ENCODE results near the gene CCNJ. TPM values are rescaled to one million over a fixed set of nuclear protein-coding genes. Genes with fewer than 3 reads are reported as not detected.

CCNJ gene
- total and polyA plus RNA-seq, 2 of the 13 experiments (the other 11 are each of a cell fraction or from before 2014, with no cell fraction given) = 14.1 to 21.5 TPM

DNA sequence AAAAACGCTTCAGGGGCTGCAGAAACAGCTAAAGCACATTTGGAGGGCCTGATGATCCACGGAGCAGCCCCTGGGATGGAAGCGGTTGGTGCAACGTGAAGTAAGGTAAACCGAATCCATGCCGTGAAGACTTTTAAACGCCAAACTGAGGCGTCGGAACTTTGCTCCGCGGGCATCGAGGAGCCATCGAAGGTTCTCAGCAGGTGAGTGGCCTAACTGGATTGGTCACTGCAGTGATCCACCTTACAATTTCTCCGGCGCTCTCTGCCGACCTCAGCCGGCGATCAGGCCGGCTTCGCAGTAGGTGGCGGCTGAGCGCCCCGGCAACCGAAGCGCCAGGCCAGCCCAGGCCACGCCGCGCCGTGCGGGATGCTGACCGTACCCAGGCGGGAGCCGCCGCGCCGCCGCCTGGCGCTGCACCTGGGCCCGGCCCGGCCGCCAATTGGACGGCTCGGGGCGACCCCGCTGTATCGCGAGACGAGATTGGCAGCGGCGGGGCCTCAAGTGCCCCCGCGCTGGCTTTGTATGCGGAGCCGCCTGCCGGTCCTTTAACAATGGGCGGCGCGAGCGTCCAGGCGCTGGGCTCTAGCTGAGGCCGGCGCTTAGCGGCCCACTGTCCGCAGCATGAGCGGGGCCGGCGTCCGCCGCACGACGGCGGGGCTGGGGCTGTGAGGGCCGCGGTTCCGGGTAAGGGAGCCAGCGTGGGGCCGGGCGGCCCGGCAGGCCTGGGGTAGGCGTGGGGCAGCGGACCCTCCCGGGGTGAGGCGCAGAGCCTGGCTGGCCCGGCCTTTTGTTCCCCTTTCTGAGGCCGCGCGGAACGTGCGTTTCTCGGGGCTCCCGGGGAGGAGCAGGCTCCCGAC, at the start of gene CCNJ (continued):
- TF ChIP-seq, protein P1, sequence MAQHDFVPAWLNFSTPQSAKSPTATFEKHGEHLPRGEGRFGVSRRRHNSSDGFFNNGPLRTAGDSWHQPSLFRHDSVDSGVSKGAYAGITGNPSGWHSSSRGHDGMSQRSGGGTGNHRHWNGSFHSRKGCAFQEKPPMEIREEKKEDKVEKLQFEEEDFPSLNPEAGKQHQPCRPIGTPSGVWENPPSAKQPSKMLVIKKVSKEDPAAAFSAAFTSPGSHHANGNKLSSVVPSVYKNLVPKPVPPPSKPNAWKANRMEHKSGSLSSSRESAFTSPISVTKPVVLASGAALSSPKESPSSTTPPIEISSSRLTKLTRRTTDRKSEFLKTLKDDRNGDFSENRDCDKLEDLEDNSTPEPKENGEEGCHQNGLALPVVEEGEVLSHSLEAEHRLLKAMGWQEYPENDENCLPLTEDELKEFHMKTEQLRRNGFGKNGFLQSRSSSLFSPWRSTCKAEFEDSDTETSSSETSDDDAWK (CRISPR knock-in tag; IDR thresholded peaks at IDR 0.05) = no peak
- TF ChIP-seq GABPA (IDR thresholded peaks at IDR 0.05; ENCODE audit: low read depth, low read length) (no peak), GABPA (CRISPR knock-in tag; IDR thresholded peaks at IDR 0.05; ENCODE audit: low read depth) (no peak), ZNF484 (CRISPR knock-in tag; IDR thresholded peaks at IDR 0.05; ENCODE audit: borderline replicate concordance, low read depth) (no peak), KMT2B (CRISPR knock-in tag; IDR thresholded peaks at IDR 0.05) (peak; percentile 70), ZNF256 (CRISPR knock-in tag; conservative IDR thresholded peaks at IDR 0.05) (peak; percentile 64; the same call in 1 of the 2 replicates), NPAS2 (CRISPR knock-in tag; IDR thresholded peaks at IDR 0.05; ENCODE audit: borderline replicate concordance) (no peak), MEF2D (CRISPR knock-in tag; IDR thresholded peaks at IDR 0.05) (peak; percentile 31; the same call in 1 of the 2 replicates), ZNF589 (CRISPR knock-in tag; conservative IDR thresholded peaks at IDR 0.05) (no peak), SP5 (CRISPR knock-in tag; IDR thresholded peaks at IDR 0.05; ENCODE audit: borderline replicate concordance, low read depth) (no peak), TRIM24 (CRISPR knock-in tag; IDR thresholded peaks at IDR 0.05) (no peak), KDM1A (CRISPR knock-in tag; IDR thresholded peaks at IDR 0.05) (no peak), ZFP90 (CRISPR knock-in tag; IDR thresholded peaks at IDR 0.05; ENCODE audit: borderline replicate concordance) (no peak; the same call in 1 of the 2 replicates), GTF2F1 (IDR thresholded peaks at IDR 0.05; ENCODE audit: low read length) (no peak), ZNF704 (CRISPR knock-in tag; IDR thresholded peaks at IDR 0.05; ENCODE audit: borderline replicate concordance) (peak; percentile 37; the same call in 1 of the 2 replicates), SKIL (CRISPR knock-in tag; IDR thresholded peaks at IDR 0.05; ENCODE audit: borderline replicate concordance) (no peak), ADNP (CRISPR knock-in tag; IDR thresholded peaks at IDR 0.05) (no peak), ZNF335 (CRISPR knock-in tag; IDR thresholded peaks at IDR 0.05) (no peak)
- TF ChIP-seq, protein P2, sequence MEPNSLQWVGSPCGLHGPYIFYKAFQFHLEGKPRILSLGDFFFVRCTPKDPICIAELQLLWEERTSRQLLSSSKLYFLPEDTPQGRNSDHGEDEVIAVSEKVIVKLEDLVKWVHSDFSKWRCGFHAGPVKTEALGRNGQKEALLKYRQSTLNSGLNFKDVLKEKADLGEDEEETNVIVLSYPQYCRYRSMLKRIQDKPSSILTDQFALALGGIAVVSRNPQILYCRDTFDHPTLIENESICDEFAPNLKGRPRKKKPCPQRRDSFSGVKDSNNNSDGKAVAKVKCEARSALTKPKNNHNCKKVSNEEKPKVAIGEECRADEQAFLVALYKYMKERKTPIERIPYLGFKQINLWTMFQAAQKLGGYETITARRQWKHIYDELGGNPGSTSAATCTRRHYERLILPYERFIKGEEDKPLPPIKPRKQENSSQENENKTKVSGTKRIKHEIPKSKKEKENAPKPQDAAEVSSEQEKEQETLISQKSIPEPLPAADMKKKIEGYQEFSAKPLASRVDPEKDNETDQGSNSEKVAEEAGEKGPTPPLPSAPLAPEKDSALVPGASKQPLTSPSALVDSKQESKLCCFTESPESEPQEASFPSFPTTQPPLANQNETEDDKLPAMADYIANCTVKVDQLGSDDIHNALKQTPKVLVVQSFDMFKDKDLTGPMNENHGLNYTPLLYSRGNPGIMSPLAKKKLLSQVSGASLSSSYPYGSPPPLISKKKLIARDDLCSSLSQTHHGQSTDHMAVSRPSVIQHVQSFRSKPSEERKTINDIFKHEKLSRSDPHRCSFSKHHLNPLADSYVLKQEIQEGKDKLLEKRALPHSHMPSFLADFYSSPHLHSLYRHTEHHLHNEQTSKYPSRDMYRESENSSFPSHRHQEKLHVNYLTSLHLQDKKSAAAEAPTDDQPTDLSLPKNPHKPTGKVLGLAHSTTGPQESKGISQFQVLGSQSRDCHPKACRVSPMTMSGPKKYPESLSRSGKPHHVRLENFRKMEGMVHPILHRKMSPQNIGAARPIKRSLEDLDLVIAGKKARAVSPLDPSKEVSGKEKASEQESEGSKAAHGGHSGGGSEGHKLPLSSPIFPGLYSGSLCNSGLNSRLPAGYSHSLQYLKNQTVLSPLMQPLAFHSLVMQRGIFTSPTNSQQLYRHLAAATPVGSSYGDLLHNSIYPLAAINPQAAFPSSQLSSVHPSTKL (CRISPR knock-in tag; IDR thresholded peaks at IDR 0.05) = no peak; the same call in 1 of the 2 replicates

Data from HepG2 (cell line).